SH-SY5Y (cell line): ENCODE measurements around the gene ADARB2.

Experiments used
- GATA2 ChIP-seq: IDR thresholded peaks from 2 replicates; pipeline ENCODE4 v1.6.1; 2011; ENCODE audit warnings: mild to moderate bottlenecking, low read depth, low read length
- GATA3 ChIP-seq: IDR thresholded peaks from 2 replicates; pipeline ENCODE4 v1.6.1; 2011; ENCODE audit warnings: low read depth, mild to moderate bottlenecking, low read length, moderate library complexity

The ADARB2 gene

GRCh38 chr10:1315178-1315577 lies 422.1 kb downstream of the ADARB2 start:
- TF ChIP-seq GATA2 = no peak

GRCh38 chr10:1311726-1312125 lies 425.6 kb downstream of the ADARB2 start:
- no peak for TF ChIP-seq GATA2
- TF ChIP-seq GATA3 = no peak

GRCh38 chr10:1310271-1310789 lies 427.0 kb downstream of the ADARB2 start:
- TF ChIP-seq GATA2 = no peak
- no peak for TF ChIP-seq GATA3

GRCh38 chr10:1309617-1310270 lies 427.6 kb downstream of the ADARB2 start:
- TF ChIP-seq GATA2 = no peak
- no peak for TF ChIP-seq GATA3

GRCh38 chr10:1308962-1309616 lies 428.2 kb downstream of the ADARB2 start:
- TF ChIP-seq GATA3 (no peak), GATA2 (no peak)

- TF ChIP-seq GATA3 = no peak
- no peak for TF ChIP-seq GATA2
Measured at GRCh38 chr10:1308173-1308961, 429.0 kb downstream of the ADARB2 start.

- no peak for TF ChIP-seq GATA3
- no peak for TF ChIP-seq GATA2
Measured at GRCh38 chr10:1301143-1301542, 436.2 kb downstream of the ADARB2 start.

- no peak for TF ChIP-seq GATA3
- no peak for TF ChIP-seq GATA2
Measured at GRCh38 chr10:1300218-1300617, 437.1 kb downstream of the ADARB2 start.

- TF ChIP-seq GATA3 = no peak
- TF ChIP-seq GATA2 = no peak
Measured at GRCh38 chr10:1299041-1299726, 438.1 kb downstream of the ADARB2 start.

- TF ChIP-seq GATA3 (no peak), GATA2 (no peak)
Measured at GRCh38 chr10:1297566-1298301, 439.6 kb downstream of the ADARB2 start.

- TF ChIP-seq GATA3 = no peak
- no peak for TF ChIP-seq GATA2
Measured at GRCh38 chr10:1295756-1296480, 441.4 kb downstream of the ADARB2 start.

GRCh38 chr10:1294748-1295147 lies 442.6 kb downstream of the ADARB2 start:
- TF ChIP-seq GATA3 = no peak
- no peak for TF ChIP-seq GATA2
